HG03469 (cell line): ENCODE results near the gene TAS1R3.
A peak's percentile ranks its signal among the peaks of the same experiment; 100 is the strongest.
"Not testable (repeated sequence)": the region's sequence is repeated elsewhere in the genome, so short reads cannot be mapped to it uniquely, and the experiment has no call there.

Experiments used
- ATAC-seq: cut with Tn5 transposase; IDR thresholded peaks from one replicate; pipeline ENCODE4 v1.9.1; 2021; ENCODE audit warnings: mild to moderate bottlenecking, moderate library complexity, moderate number of reproducible peaks; ENCODE audit not compliant: unreplicated experiment

TAS1R3 gene

DNA sequence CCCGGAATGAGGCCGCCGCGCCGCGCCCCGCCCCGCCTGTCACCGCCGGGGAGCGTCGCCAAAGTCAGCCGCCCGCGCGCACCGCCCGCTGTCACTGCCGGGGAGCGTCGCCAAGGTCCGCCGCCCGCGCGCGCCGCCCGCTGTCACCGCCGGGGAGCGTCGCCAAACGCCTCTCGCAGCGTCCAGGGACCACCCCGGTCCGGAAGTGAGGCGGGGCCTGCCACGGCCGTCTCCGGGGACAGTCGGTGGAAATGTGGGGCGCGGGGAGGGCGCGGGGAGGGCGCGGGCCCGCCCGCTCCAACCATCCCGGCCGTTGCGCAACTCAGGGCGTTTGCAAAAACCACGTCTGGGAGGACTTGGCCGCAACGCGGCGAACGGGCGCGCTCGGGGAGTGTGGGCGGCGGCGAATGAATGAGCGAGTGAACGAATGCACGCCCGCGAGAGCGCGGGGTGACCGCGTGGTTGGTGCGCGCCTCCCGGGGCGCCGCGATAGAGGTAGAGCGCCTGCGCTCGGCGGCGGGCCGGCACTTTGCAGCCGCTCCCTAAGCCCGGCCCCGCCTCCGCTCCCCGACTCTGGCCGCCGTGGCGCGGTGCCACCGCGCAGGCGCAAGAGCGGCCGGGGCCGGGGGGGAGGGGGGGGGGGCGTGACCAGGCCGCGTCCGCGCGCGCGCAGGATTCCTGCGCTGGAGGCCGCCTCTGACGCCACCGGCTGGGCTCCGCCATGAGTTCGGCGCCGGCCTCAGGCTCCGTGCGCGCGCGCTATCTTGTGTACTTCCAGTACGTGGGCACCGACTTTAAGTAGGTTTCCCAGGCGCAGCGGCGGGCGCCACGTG lies 22.9 kb upstream of the TAS1R3 start, which contains the start of the genes ACAP3 and PUSL1:
ACAP3 (minus strand) TSS at position 8 of the 833 bp plus-strand sequence. CDS start 115 bp downstream, outside the sequence.
PUSL1 (plus strand) TSS at position 675 of the 833 bp plus-strand sequence; CDS start at position 722, 47 bp downstream.
- peak; percentile 32 for ATAC-seq

DNA sequence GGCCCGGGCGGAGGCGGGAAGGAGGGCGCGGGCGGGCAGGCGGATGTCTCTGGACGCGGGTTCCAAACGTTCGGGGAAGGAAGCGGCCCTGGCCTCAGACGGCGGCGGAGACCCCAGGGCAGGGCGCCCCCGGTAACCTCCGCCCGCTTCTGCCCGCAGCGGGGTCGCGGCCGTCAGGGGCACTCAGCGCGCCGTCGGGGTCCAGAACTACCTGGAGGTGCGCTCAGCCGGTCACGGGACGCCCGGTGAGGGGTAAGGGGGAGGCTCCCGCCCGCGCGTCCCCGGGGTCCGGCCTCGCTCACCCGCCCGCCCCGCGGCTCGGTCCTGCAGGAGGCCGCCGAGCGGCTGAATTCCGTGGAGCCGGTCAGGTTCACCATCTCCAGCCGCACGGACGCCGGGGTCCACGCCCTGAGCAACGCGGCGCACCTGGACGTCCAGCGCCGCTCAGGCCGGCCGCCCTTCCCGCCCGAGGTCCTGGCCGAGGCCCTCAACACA lies 22.3 kb upstream of the TAS1R3 start:
- ATAC-seq, result no peak

DNA sequence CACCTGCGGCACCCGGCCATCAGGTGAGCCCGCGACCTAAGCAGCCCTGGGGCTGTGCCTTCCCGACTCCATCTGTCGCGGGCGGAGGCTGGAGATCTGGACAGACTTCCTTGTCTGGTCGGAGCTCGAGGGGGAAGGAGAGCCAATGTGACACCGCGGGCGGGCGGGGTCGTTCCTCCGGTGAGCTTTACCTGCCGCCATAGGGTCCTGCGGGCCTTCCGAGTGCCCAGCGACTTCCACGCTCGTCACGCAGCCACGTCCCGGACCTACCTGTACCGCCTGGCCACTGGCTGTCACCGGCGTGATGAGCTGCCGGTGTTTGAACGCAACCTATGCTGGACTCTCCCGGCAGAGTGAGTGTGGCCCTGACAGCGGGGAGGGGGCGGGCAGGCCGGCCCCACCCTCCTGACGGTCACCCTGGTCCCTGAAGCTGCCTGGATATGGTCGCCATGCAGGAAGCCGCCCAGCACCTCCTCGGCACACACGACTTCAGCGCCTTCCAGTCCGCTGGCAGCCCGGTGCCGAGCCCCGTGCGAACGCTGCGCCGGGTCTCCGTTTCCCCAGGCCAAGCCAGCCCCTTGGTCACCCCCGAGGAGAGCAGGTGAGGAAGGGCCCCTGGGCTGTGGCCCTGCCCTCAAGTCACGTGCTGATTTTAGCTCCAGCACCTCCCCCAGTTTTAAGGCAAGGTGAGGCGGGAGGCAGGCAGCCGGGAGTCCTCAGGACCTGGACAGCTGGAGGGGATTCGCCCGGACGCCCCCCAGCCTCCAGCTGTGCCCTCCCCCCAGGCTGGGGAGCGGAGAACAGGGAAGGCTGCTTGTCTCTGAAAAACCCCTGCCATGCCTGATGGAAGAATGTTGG lies 21.6 kb upstream of the TAS1R3 start:
- ATAC-seq, result no peak

DNA sequence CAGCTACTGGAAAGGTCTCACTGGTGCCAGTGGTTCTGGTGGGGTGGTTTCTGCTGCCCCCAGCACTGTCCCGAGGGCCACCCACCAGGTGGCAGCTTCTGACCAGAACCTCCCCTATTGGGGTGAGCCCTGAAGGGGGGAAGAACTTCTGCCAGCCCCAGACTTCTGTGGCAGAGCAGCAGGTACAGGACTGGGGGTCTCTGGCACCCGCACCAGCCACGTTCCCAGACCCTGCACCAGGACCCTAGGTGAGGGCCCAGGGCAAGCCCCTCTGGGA lies 21.0 kb upstream of the TAS1R3 start:
- no peak for ATAC-seq

DNA sequence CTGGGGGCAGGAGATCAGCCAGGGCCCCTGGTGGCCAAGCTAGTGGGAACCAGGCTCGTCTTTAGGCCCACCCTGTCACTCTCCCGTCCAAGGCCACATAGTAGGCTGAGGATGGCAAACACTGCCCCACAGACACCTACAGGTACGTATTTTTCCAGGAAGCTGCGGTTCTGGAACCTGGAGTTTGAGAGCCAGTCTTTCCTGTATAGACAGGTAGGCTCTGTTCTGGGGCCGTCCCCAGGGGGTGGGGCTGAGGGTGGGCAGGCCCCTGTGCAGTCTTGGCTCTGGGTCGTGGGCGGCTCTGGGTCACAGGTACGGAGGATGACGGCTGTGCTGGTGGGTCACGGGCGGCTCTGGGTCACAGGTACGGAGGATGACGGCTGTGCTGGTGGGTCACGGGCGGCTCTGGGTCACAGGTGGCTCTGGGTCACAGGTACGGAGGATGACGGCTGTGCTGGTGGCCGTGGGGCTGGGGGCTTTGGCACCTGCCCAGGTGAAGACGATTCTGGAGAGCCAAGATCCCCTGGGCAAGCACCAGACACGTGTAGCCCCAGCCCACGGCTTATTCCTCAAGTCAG lies 20.5 kb upstream of the TAS1R3 start:
- ATAC-seq, result no peak

DNA sequence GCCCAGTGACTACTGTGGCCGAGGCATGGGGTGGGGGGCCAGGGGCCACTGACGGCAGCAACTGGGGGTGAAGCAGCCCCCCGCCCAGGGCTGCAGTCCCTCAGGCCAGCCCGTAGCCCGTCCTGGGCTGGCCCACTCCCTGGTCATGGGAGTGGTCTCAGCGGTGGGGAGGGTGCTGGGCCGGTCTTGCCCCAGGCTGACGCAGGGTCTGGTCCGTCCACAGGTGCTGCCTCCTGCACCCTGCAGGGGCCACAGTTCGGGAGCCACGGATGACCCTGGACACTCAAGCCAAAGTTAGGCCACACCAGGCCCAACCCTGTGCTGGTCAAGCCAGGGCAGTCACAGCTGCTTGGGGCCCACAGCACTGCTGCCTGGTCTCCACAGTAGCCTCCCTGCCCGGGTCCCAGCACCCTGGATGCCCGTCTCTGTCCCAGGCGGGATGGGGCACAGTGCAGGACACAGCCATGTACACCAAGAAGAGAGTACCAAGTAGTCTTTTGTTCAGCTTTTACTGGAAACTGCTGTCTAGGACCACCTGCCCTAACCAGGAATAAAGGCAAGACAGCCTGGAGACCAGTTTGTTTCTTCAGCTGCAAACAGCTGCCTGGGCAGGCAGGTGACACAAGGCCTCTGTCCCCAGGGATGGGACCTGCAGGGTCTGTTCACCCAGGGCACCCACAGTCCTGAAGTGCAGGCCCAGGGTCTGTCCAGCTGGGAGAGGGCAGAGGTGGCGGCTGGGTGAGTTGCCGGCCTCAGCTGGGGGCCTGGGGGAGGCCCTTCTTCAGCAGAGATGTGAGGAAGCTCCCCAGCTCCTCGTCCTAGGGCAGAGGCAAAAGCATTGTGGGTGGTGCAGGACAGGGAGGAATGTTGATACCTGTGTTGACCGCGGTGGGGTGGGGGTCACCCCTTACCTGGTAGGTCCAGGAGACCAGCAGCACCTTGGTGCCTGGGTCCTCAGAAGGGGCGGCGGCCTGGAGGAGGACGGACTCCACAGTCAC lies 19.7 kb upstream of the TAS1R3 start:
- ATAC-seq, result no peak

DNA sequence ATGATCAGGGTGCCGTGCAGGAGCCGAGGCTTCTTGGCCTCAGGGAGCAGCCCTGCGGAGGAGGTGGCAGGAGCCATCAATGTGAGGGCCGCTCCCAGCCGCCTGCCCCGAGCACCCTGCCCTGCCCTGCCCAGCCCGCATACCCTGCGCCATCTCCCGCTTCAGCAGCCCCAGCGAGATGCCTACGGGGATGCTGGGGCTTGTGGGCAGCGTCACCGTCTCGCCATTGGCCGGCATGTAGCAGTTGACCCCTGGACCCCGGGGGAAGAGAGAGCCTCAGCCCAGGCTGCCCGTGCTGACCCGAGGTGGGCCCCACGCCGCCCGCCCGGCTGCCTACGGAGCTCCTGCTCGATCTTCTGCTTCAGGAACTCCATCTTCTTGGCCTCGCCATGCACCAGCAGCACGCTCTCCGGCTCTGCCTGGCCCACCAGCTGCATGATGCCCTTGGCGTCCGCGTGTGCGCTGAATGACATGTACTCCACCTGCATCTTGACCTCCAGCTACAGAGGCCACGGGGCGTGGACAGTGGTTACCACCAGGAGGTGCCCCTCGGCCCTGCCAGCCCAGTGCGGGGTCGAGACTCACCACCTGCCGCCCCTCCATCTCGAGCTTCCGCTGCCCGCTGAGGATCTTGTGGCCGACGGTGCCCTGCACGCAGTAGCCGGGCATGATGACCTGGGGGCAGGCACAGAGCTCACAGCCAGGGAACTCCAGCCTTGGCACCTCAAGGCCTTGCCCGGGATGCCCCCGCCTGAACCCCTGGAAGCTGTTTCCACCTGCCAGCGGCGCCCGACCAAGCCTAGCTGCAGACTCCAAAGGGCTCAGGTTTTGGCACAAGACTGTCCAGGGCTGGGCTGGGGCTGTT lies 18.4 kb upstream of the TAS1R3 start:
- no peak for ATAC-seq

DNA sequence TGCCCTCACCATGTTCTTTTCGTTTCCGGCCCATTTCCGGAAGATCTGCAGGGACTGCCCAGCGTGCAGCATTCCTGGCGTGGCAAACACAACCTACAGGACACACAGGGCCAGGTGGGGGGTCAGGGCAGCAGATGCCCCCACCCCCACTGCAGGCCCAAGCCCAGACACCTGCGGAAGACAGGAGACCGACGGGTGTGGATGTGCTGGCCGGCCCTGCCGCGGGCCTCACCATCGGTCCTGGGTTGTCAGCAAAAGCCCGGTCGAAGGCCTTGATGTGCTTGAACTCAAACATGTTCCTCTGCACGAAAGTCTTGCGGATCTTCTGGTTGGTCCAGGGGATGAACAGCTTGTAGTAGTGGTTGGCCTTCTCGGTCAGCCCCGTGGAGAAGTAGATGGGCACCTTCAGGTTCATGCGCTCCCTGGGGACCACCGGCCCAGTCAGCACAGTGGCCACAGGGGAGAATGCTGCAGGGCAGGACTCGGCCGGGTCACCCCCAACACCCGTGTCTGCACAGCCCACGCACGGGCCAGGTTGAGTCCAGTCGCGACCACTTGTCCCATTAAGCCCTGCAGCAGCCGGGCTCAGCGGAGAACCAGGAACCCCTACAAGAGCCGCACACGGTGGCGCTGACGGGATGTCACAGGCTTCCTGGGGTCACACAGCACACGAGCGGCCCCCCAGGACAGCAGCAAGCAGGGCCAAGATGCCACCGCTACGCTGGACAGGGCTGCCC lies 17.4 kb upstream of the TAS1R3 start:
- no peak for ATAC-seq

DNA sequence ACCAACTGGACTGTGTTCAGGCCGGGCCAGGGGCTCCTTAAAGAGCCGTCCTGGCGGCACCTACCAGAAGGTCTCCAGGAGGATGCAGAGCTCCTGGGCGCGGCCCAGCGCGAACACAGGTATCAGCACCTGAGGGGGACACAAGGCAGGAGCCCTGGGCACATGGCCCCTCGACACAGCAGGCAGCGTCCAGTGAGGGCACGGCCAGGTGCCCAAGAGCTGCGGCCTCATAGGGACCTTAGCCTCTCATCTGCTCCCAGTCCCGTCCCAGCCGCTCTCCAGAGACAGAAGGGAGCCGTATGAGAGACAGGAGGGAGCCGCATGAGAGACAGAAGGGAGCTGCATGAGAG lies 16.9 kb upstream of the TAS1R3 start:
- ATAC-seq, result no peak

DNA sequence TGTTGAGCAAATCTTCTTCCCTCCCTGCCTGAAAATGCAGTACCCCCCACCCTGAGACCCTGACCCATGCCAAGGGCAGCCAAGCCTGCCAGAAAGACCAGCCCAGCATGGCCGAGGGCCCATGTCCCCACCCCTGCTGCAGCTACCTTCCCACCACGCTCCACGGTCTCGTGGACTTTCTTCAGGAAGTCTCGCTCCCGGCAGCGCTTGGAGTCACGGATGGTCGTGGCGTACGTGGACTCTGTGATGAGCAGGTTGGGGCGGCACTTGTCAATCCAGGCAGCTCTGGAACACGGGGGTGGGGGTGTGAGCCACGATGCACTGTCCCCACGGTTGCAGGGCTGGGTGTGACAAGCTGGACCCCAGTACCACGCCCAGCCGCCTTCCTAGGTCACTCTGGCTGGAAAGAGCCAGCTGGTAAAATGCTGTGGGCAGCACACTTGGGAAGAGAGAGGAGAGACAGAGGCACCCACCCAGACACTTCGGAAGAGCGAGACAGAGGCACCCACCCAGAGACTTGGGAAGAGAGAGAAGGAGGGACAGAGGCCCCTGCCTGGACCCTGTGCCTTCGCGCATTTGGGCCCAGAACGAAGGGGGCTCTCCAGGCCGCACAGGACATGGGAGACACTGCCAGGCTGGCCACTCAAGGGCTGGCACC lies 16.3 kb upstream of the TAS1R3 start:
- ATAC-seq, result no peak

DNA sequence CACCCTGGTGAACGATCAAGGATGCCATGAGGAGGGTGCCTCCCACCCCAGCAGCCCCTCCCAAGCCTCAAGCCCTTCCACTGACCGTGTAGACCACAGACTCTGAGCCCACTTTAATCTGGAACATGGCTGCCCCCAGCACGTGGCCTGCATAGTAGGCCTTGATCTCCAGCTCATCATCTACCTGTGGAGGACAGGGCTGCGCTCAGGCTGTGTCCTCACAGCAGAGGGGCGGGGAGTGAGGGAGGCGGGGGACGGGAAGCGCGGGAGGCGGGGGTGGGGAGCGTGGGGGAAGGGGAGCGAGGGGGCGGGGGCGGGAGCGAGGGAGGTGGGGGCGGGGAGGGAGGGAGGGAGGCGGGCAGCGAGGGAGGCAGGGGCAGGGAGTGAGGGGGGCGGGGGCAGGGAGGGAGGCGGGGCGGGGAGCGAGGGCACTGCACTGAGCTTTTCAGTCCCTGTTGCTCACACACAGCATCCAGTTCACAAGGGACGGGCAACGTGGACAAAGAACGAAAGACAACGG lies 15.6 kb upstream of the TAS1R3 start:
- ATAC-seq, result no peak

DNA sequence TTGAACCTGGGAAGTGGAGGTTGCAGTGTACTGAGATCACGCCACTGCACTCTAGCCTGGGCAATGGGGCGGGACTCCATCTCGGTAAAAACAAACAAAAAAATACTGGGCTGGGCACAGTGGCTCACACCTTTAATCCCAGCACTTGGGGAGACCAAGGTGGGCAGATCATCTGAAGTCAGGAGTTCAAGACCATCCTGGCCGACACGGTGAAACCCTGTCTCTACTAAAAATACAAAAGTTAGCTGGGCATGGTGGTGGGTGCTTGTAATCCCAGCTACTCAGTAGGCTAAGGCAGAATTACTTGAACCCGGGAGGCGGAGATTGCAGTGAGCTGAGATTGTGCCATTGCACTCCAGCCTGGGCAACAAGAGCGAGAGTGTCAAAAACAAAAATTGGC lies 14.9 kb upstream of the TAS1R3 start:
- ATAC-seq, result not testable (repeated sequence)

DNA sequence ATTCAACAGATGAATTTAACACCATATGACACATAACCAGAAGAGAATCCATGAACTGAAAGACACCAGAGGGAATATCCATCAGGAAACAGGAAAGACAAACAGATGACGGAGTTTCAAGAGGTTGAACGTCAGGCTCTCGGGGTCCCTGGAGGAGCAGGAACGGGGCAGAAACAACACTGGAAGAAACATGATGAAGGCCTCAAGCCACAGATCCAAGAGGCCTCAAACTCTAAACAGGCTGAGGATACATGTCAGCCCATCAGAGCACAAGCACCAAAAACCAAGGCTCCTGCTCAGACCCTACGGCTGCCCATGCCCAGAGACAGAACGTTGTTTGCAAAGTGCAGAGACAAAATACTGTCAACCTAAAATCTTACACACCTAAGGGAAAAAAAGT lies 13.7 kb upstream of the TAS1R3 start:
- no peak for ATAC-seq

DNA sequence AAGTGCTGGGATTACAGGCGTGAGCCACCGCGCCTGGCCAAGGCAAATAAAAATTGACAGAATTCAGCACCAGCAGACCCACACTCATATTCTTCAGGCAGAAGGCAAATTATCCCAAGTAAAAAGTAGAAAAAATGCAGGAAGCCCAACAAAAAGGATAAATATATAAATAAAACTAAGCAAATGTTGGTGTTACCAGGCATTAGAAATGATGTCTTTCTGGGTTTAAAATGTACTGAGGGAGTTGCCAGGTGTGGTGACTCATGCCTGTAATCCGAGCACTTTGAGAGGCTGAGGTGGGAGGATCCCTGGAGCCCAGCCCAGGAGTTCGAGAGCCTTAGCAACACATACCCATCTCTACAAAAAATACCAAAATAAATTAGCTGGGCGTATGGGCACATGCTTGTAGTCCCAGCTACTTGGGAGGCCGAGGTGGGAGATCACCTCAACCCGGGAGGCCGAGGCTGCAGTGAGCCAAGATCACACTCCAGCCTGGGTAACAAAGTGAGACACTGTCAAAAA lies 12.9 kb upstream of the TAS1R3 start:
- no peak for ATAC-seq

DNA sequence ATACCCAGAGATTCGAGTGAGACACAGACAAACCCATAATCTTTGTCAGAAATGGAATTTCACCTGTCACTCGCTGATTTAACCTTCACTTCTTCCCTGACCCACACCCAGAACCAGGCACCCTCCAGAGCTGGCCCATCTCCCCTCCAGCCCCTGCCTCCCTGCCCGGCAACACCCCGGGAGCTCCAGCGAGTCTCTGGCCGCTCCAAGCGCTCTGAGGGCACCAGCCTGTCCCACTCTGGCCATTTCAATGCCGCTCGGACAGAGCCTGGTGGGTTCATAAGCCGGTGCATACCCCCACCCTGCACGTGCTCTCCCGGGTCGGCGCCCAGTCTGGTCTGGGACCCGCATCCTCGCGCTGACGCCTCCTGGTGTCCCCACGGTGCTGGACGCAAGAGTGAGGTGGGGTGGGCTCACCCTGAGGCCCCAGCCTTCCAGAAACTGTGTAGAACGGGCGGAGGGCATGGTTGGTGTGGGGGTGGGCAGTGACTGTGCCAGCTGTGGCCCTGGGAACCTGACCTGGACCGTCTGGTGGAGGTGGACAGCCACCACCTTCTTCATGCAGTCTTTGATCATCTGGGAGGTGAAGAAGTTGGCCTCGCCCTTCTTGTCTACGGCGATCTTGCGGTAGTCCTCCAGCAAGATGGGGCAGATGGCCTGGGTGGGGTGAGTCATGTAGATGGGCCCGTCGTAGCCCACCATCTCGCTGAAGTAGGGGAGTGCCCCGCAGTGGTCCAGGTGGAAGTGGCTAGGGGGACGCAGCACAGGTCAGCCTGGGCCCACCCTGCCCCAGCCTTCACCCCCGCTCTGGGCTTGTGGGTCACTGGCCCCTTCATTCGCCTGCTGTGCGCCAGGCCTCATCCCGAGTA lies 12.1 kb upstream of the TAS1R3 start:
- no peak for ATAC-seq

DNA sequence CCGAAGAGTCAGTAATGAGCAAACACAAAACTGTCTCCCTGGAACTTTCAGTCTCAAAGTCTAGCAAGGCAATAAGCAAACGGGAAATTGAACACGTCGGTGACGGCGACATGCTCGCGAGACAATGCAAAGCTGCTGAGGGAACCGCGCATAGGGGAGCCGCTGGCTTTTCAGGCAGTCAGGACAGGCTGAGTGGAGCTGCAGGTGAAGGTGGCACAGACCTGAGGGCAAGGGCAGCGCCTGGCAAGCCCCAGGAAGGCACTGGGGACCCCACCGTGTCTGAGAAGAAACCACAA lies 11.5 kb upstream of the TAS1R3 start:
- no peak for ATAC-seq
